Central memory CD8-positive, alpha-beta T cell (primary cell): ENCODE results near the gene EBF3.

Experiments used
- ATAC-seq: fragments of 150-1000 bp; cut with Tn5 transposase; replicated peaks from 2 replicates; pipeline ENCODE4 v1.10.0; 2022; ENCODE audit warnings: mild to moderate bottlenecking, moderate FRiP score, moderate number of reproducible peaks; ENCODE audit not compliant: poor library complexity, severe bottlenecking; ENCODE audit errors: extremely low read depth
- DNase-seq, 2 donors: peaks; one replicate each; pipeline ENCODE4 v3.0.0; 2021; ENCODE audit warnings: low spot score in 2 of 2
- H3K27ac Mint-ChIP-seq: one replicate; pipeline ENCODE4 v1.8.0; 2022; ENCODE audit warnings: low read depth, mild to moderate bottlenecking, moderate library complexity, mixed read lengths
- H3K27me3 Mint-ChIP-seq: one replicate; pipeline ENCODE4 v1.8.0; 2022; ENCODE audit warnings: mixed read lengths
- H3K36me3 Mint-ChIP-seq: one replicate; pipeline ENCODE4 v1.8.0; 2022; ENCODE audit warnings: mild to moderate bottlenecking, moderate library complexity, mixed read lengths; ENCODE audit not compliant: insufficient read depth
- H3K4me1 Mint-ChIP-seq: one replicate; pipeline ENCODE4 v1.8.0; 2022; ENCODE audit warnings: mixed read lengths
- H3K4me3 Mint-ChIP-seq: one replicate; pipeline ENCODE4 v1.8.0; 2022; ENCODE audit warnings: mild to moderate bottlenecking, moderate library complexity, mixed read lengths
- H3K9me3 Mint-ChIP-seq: one replicate; pipeline ENCODE4 v1.8.0; 2022; ENCODE audit warnings: mixed read lengths

The EBF3 gene

DNA sequence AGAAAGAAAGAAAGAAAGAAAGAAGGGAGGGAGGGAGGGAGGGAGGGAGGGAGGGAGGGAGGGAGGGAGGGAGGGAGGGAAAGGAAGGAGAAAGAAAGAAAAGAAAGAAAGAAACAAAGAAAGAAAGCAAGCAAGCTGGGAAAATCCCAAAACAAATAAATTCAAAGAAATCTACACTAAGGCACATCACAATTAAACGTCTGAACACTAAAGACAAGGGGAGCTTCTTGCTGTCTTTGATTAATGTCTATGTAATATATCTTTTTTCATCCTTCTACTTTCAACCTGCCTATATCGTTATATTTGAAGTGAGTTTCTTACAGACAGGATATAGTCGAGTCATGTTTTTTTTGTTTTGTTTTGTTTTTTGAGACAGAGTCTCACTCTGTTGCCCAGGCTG, 28.3 kb upstream of the EBF3 start:
- ATAC-seq = no peak
- H3K27ac Mint-ChIP-seq = no peak overlapping the region
- H3K4me1 Mint-ChIP-seq = no peaks in the 10 kb centered on the region
- H3K27me3 Mint-ChIP-seq = peaks cover 77% of the 10 kb centered on the region
- peaks cover 6% of the 10 kb centered on the region for H3K9me3 Mint-ChIP-seq
- H3K36me3 Mint-ChIP-seq = no peaks in the 10 kb centered on the region
- DNase-seq = no peak
- H3K4me3 Mint-ChIP-seq = no peak overlapping the region

DNA sequence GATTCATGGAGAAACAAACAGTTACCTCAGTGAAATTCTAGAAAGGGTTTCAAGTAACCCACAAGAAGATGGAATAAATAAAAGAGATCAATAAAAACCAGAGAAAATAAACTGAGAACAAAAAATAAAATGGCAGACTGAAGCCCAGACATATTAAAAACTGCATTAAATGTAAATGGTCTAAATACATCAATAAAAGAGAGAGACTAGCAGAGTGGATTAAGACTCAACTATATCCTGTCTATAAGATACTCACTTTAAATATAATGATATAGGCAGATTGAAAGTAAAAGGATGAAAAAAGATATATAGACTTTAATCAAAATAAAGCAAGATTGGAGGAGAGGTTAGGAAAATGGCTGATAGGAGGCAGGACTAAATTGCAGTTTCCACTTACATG, 18.8 kb upstream of the EBF3 start:
- Mint-ChIP-seq H3K36me3 (peaks cover 2% of the 10 kb centered on the region), H3K9me3 (peaks cover 25% of the 10 kb centered on the region), H3K4me3 (no peak overlapping the region), H3K4me1 (no peaks in the 10 kb centered on the region), H3K27me3 (peaks cover 98% of the 10 kb centered on the region), H3K27ac (no peak overlapping the region)
- DNase-seq (no peak), ATAC-seq (no peak)

DNA sequence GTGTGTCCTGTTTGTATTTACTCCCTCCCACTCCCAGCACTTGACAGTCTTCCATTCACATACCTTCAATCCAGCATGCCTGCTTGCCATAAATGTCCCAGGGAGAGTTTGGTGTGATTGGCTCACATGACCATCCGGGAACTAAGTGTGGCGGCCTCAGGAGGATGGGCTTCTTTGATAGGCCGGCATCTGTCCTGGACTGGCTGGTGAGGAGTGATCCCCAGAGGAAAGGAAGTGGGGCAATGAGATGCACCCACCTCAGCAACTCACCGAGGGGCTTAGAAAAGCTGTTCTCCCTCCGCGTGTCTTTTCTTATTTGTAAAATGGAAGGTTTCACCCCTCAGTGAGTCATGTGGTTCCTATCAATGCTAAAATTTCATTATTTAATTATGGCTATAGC, 14.9 kb upstream of the EBF3 start:
- Mint-ChIP-seq H3K4me3 (no peak overlapping the region), H3K36me3 (no peaks in the 10 kb centered on the region), H3K4me1 (no peaks in the 10 kb centered on the region), H3K27me3 (peaks cover 100% of the 10 kb centered on the region), H3K9me3 (peaks cover 15% of the 10 kb centered on the region), H3K27ac (no peak overlapping the region)
- ATAC-seq (no peak), DNase-seq (no peak)

DNA sequence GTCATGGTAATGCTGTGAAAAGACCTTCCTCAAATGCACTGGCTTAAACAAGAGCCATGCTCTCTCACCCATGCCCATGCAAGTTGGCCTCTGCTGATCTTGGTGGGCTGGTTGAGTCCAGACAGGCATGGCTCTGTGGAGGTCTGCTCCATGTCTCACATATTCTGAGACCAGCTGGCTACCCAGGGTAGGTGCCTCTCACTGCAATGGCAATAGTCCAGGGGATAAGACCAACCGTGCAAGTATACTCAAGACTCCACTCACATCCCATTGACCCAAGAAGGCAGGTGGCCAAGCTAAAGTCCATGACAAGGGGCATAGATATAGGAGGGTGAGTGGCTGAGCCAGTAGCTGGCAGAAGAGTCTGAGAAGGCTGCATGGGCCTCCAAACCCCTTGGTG, 14.2 kb upstream of the EBF3 start:
- Mint-ChIP-seq H3K27ac (no peak overlapping the region), H3K4me1 (no peaks in the 10 kb centered on the region), H3K27me3 (peaks cover 100% of the 10 kb centered on the region), H3K4me3 (no peak overlapping the region), H3K9me3 (peaks cover 13% of the 10 kb centered on the region), H3K36me3 (no peaks in the 10 kb centered on the region)
- ATAC-seq = no peak
- no peak for DNase-seq

DNA sequence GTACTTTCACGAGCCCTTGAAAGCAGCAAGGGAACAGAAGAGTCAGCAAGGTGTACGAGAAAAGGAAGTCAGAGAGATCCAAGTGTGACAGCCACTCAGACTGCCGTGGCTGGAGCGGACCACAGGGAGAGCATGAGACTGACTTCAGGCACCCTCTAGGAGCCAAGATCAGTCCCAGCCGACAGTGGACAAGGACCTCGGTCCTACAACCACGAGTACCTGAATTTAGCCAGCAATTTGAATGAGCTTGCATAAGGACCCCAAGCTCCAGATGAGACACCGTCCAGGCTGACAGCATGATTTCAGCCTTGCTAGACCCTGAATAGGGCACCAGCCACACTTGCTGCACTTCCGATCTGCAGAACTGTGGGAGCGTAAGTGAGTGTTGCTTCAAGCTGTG, 13.7 kb upstream of the EBF3 start:
- Mint-ChIP-seq H3K4me1 (no peaks in the 10 kb centered on the region), H3K27me3 (peaks cover 96% of the 10 kb centered on the region), H3K9me3 (peaks cover 8% of the 10 kb centered on the region), H3K27ac (no peak overlapping the region), H3K36me3 (no peaks in the 10 kb centered on the region), H3K4me3 (no peak overlapping the region)
- ATAC-seq (no peak), DNase-seq (no peak)

DNA sequence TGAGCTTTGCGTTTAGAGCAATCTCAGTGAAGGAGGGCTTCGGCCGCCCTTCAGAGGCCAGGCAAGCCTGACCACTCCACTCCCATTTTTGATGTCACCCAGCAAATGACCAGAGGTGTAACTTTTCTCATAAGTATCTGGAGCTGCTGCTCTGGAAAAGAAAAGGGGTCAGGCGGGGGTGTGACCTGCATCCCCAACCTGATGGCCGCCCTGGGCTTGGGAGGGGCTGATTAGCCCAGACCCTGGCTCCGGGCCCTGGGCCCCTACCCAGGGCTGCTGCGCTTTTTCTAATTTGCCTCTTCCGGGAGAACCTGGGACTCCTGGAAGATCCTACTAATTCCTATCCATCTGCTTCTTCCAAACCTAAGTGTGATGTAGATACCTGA, 9.6 kb upstream of the EBF3 start:
- Mint-ChIP-seq H3K27me3 (peaks cover 86% of the 10 kb centered on the region), H3K36me3 (peaks cover 7% of the 10 kb centered on the region), H3K9me3 (no peaks in the 10 kb centered on the region), H3K4me3 (no peak overlapping the region), H3K27ac (no peak overlapping the region), H3K4me1 (peaks cover 10% of the 10 kb centered on the region)
- no peak for DNase-seq
- ATAC-seq = no peak

DNA sequence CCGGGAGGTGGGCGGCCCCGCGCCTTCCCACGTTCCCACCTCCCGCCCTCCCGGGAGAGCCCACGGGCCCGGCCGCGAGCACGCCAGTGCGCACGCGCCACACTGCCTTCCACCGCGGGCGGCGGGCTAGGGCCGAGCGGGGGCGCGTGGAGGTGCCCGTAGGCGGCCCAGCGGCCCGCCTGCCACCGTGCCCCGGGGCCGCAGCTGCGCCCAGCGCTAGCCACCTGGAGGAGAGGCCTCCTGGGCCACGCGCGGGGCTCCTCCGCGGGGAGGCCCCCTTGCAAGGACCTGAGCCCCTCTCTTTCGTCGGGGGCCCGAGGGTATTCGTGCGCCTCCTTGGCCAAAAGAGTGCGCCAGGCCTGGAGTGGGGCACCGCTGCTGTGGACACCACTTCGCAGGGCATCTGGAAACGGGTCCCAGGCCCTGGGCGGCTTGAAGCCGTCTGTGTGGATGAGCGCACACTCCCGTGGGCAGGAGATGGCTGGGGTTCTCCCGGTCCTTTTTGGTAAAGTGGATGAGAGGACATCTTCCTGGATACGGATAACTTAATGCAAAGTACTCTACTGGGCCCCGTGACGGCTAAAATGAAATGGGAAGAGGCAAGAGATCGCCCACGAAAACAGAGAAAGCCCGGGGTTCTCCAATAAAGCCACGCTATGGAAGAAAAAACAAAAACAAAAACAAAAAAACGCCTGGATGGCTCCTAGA, 9.0 kb upstream of the EBF3 start:
- Mint-ChIP-seq H3K27ac (no peak overlapping the region), H3K27me3 (peaks cover 85% of the 10 kb centered on the region), H3K9me3 (no peaks in the 10 kb centered on the region), H3K4me1 (peaks cover 10% of the 10 kb centered on the region), H3K36me3 (peaks cover 7% of the 10 kb centered on the region), H3K4me3 (no peak overlapping the region)
- ATAC-seq (no peak), DNase-seq (no peak)

DNA sequence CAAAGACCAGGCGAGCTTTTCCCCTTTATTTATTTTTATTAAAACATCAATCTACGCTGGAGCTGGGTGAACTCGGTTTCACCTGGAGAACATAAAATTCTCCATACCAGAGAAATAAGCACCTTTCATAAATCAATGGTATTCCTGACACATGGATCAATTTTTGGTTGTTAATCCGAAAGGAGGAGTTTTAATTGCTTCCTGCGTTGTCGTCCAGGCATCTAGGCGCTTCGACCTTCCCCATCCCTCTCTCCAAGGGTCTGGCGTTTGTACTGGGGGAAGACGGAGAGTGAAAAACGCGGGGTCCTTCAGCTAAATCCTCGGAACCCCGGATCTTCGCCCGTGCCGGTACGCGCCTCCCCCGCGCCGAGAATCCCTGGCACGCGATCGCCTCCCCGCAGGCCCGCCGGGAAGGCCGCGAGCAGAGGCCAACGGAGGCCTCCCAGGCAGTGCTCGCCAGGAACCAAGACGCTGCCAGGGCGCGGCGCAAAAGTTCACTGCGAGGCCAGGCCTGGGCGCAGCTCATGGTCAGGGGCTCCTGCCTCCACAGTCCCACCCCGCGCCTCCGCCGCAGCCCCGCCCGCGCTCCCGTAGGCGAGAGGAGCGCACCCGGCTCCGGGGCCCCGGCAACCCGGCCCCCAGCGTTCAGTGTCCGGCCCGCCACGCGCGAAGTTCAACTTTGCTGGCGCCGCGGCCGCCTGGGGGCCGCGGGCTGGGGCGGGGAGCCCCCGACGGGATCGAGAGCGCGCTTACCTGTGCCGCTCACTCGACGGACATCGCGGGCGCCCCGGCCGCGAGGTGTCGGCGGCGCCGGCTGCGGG, 8.3 kb upstream of the EBF3 start:
- Mint-ChIP-seq H3K4me3 (peak overlapping the region; percentile 51), H3K27me3 (peaks cover 82% of the 10 kb centered on the region), H3K36me3 (peaks cover 10% of the 10 kb centered on the region), H3K4me1 (peaks cover 10% of the 10 kb centered on the region), H3K9me3 (no peaks in the 10 kb centered on the region), H3K27ac (no peak overlapping the region)
- DNase-seq (no peak), ATAC-seq (no peak)

DNA sequence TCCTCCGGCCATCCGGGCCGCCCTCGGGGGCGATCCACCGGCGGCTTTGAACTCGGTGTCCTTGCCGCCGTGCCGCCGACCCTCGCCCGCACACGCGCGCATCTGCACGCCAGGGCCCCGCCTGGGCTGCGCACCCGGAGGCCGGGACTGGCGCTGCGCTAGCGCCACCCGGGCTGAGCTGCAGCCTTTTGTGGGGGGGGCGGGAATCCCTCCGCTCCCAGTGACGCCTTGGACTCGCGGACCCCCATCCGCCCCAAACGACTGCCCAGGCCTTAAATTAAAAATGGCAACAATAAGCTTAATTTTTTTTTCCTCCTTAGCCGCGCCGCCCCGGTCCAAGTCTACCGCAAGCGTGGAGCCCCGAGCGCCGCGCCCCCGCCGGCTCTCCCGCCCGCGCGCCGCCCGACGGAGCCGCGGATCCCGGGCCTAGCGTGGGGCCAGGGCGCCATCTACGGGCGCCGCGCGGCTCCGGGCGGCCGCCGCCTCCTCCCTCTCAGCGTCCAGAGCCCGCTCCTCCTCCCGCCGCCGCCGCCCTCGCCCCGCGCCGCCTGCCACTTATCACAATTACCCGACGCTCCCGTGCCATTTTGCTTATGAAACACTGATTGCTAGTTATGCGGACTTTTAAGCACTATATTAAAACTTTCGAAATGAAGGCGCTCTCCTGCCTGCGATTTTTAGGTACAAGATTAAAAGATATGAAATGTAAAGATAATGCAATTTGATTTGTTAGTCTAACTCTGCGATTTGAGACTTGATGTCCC, 7.5 kb upstream of the EBF3 start:
- peak overlapping the region; percentile 51 for H3K4me3 Mint-ChIP-seq
- ATAC-seq = no peak
- peaks cover 10% of the 10 kb centered on the region for H3K4me1 Mint-ChIP-seq
- H3K36me3 Mint-ChIP-seq = peaks cover 11% of the 10 kb centered on the region
- no peak overlapping the region for H3K27ac Mint-ChIP-seq
- peaks cover 75% of the 10 kb centered on the region for H3K27me3 Mint-ChIP-seq
- no peak for DNase-seq
- H3K9me3 Mint-ChIP-seq = no peaks in the 10 kb centered on the region

DNA sequence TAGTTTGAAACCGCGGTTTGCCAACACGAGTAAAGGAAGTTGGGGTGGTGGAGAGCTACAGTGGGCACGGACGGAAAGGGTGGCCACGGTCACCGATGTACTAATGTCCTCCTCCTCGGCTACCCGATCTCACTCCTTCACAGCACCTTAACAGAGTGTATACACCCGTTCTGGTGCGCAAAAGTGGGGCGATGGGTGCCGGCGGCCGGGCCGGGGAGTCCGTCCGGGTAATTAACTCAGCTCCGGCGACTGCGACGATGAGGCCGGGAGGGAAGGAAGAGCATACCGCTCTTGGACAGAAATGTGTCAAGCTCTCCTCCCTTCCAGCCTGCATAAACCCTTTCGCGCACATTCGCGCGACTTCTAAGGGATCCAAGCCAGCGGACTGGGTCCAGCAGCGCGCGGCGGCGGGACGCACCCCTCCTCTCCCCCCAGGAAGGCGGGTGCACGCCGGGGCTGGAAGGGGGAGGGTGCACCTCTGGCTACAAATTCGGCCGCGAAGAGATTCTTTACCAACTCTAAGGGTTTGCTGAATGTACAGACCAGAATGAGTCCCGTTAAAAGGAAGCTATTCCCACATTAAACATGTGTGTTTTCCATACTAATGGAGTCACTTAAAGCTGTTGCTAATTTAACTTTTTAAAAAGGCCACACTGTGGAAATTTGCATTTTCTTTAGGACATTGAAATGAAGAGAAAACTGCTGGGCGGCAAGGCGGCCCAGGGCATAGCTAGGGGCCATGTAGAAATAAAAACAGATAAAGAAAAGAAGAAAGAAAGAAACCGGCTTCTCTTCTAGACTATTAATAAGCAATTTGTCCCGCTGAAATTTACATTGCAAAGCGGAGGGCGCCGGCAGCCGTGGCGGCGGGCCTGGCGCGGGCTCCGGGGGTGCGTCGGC, 6.6 kb upstream of the EBF3 start:
- Mint-ChIP-seq H3K9me3 (no peaks in the 10 kb centered on the region), H3K4me3 (no peak overlapping the region), H3K36me3 (peaks cover 11% of the 10 kb centered on the region), H3K27me3 (peaks cover 75% of the 10 kb centered on the region), H3K27ac (peak overlapping the region; percentile 38), H3K4me1 (peaks cover 10% of the 10 kb centered on the region)
- DNase-seq (no peak), ATAC-seq (no peak)

DNA sequence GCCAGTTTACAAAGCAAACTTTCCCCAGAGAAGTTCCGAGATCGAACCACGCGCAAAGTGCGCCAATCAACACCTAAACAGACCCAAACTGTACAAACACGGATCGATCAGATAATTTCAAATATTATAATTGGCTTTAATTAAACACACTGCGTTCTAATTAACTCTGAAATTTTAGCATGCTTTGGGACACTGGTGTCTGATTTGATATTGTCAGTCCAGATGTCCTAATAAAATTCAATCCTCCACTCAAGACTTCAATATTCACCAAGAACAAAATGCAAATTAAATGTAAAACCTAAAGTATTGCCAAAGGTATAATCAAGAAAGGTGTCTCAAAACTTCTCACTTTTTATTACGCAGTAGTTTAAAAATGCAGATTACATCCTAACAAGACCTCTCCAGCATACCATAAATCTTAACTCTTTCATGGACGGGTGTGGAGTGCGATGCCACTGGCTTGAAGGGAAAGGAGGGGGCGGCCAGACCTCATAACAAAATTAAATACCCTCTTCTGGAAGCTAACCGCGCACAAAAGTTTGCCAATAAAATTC, 5.9 kb upstream of the EBF3 start:
- H3K9me3 Mint-ChIP-seq = no peaks in the 10 kb centered on the region
- no peak overlapping the region for H3K4me3 Mint-ChIP-seq
- peaks cover 75% of the 10 kb centered on the region for H3K27me3 Mint-ChIP-seq
- DNase-seq (no peak), ATAC-seq (no peak)
- peaks cover 10% of the 10 kb centered on the region for H3K4me1 Mint-ChIP-seq
- peak overlapping the region; percentile 38 for H3K27ac Mint-ChIP-seq
- peaks cover 14% of the 10 kb centered on the region for H3K36me3 Mint-ChIP-seq
